Hepatocyte (in vitro differentiated cells): ENCODE data around the gene ATP9A. TPM values are rescaled to one million over a fixed set of nuclear protein-coding genes. Genes with fewer than 3 reads are reported as not detected.

Experiments
- DNase-seq: peaks from one replicate; pipeline ENCODE4 v3.0.0-alpha.2; 2016; ENCODE audit warnings: low spot score
- H2AFZ ChIP-seq: fragments of 200-600 bp; sonication (generic); 2 replicates; pipeline ENCODE4 v1.6.0; 2016; ENCODE audit warnings: antibody characterized with exemption, mild to moderate bottlenecking
- H3K27ac ChIP-seq: fragments of 200-600 bp; sonication (generic); 2 replicates; pipeline ENCODE4 v1.5.1; 2016; ENCODE audit warnings: mild to moderate bottlenecking
- H3K27me3 ChIP-seq: fragments of 200-600 bp; sonication (generic); 2 replicates; pipeline ENCODE4 v1.6.1; 2016
- H3K36me3 ChIP-seq: fragments of 200-600 bp; sonication (generic); replicated peaks from 2 replicates; pipeline ENCODE4 v1.5.1; 2016; ENCODE audit warnings: low read depth; ENCODE audit not compliant: insufficient read depth
- H3K4me1 ChIP-seq: fragments of 200-600 bp; sonication (generic); 2 replicates; pipeline ENCODE4 v1.5.1; 2016; ENCODE audit warnings: mild to moderate bottlenecking, moderate library complexity; ENCODE audit not compliant: insufficient read depth
- H3K4me2 ChIP-seq: fragments of 200-600 bp; sonication (generic); 2 replicates; pipeline ENCODE4 v1.6.0; 2016
- H3K4me3 ChIP-seq: fragments of 200-600 bp; sonication (generic); 2 replicates; pipeline ENCODE4 v1.5.1; 2016; ENCODE audit warnings: mild to moderate bottlenecking
- H3K79me2 ChIP-seq: fragments of 200-600 bp; sonication (generic); 2 replicates; pipeline ENCODE4 v1.6.0; 2017; ENCODE audit warnings: mild to moderate bottlenecking
- H3K9me2 ChIP-seq: fragments of 200-600 bp; sonication (generic); replicated peaks from 2 replicates; pipeline ENCODE4 v1.6.0; 2017; ENCODE audit warnings: mild to moderate bottlenecking; ENCODE audit not compliant: insufficient read depth
- H3K9me3 ChIP-seq: fragments of 200-600 bp; sonication (generic); 2 replicates; pipeline ENCODE4 v1.5.1; 2016; ENCODE audit warnings: low read depth, mild to moderate bottlenecking
- H4K20me1 ChIP-seq: fragments of 200-600 bp; sonication (generic); 2 replicates; pipeline ENCODE4 v1.6.0; 2016; ENCODE audit warnings: mild to moderate bottlenecking; ENCODE audit not compliant: insufficient read depth, poor library complexity, severe bottlenecking
- CTCF ChIP-seq: fragments of 200-600 bp; sonication (generic); IDR thresholded peaks from 2 replicates; pipeline ENCODE4 v1.5.1; 2016; ENCODE audit warnings: antibody characterized with exemption, mild to moderate bottlenecking; ENCODE audit not compliant: poor library complexity
- EZH2 ChIP-seq: fragments of 200-600 bp; sonication (generic); IDR thresholded peaks from 2 replicates; pipeline ENCODE4 v1.6.1; 2016; ENCODE audit warnings: antibody characterized with exemption, mild to moderate bottlenecking, borderline replicate concordance
- EZH2phosphoT487 ChIP-seq: fragments of 200-600 bp; sonication (generic); IDR thresholded peaks from one replicate; pipeline ENCODE4 v1.6.1; 2018; ENCODE audit warnings: antibody characterized with exemption, mild to moderate bottlenecking, low read depth, moderate library complexity; ENCODE audit not compliant: unreplicated experiment, severe bottlenecking
- WGBS: methylation state at CpG from one replicate; pipeline ENCODE4 v1.1.6; 2016; ENCODE audit warnings: low lambda C conversion rate; ENCODE audit errors: missing lambda C conversion rate; 5-methylcytosine and 5-hydroxymethylcytosine counted together
- polyA plus RNA-seq: library from polyadenylated mRNA; unstranded; fragments of >200 nt; fragmentation: Nextera tagmentation; extraction: Ambion mirVana; gene quantifications from 2 replicates; pipeline ENCODE4 v1.2.1, GENCODE V29; 2016
- total RNA-seq: library from RNA; depleted of rRNA; stranded (reverse); fragments of >200 nt; gene quantifications from 2 replicates; pipeline ENCODE4 v1.2.3, GENCODE V29; 2014

ATP9A gene
- total and polyA plus RNA-seq, 2 experiments from 2014 or later, result 12.1 to 28.1 TPM

- no peaks in the 10 kb centered on the region for H3K9me3 ChIP-seq
- TF ChIP-seq EZH2, result no peak
- no peak for TF ChIP-seq CTCF
- no peak for TF ChIP-seq EZH2phosphoT487
- peaks cover 22% of the 10 kb centered on the region for H3K27me3 ChIP-seq
- peak overlapping the region; percentile 96 for H3K4me2 ChIP-seq
- 37% methylated on average over 16 of the region's 16 CpGs for WGBS
- no peak for DNase-seq
- peaks cover 21% of the 10 kb centered on the region for H3K4me1 ChIP-seq
- H3K4me3 ChIP-seq, result no peak overlapping the region
- no peaks in the 10 kb centered on the region for H3K9me2 ChIP-seq
- H4K20me1 ChIP-seq, result no peaks in the 10 kb centered on the region
- H3K79me2 ChIP-seq, result no peaks in the 10 kb centered on the region
- no peak overlapping the region for H2AFZ ChIP-seq
- H3K36me3 ChIP-seq, result no peaks in the 10 kb centered on the region
- no peak overlapping the region for H3K27ac ChIP-seq
Measured at GRCh38 chr20:51560550-51561307, 207.5 kb downstream of the ATP9A start.

GRCh38 chr20:51560042-51560441 lies 208.1 kb downstream of the ATP9A start:
- peaks cover 21% of the 10 kb centered on the region for H3K4me1 ChIP-seq
- no peak overlapping the region for H2AFZ ChIP-seq
- no peak for DNase-seq
- H3K4me2 ChIP-seq, result no peak overlapping the region
- no peak for TF ChIP-seq EZH2
- TF ChIP-seq EZH2phosphoT487, result no peak
- TF ChIP-seq CTCF, result no peak
- H3K36me3 ChIP-seq, result no peaks in the 10 kb centered on the region
- peaks cover 22% of the 10 kb centered on the region for H3K27me3 ChIP-seq
- WGBS, result 93% methylated on average over 1 of the region's 1 CpG
- H3K27ac ChIP-seq, result no peak overlapping the region
- H4K20me1 ChIP-seq, result no peaks in the 10 kb centered on the region
- no peak overlapping the region for H3K4me3 ChIP-seq
- H3K79me2 ChIP-seq, result no peaks in the 10 kb centered on the region
- no peaks in the 10 kb centered on the region for H3K9me3 ChIP-seq
- H3K9me2 ChIP-seq, result no peaks in the 10 kb centered on the region

- H3K79me2 ChIP-seq, result no peaks in the 10 kb centered on the region
- WGBS, result 90% methylated on average over 11 of the region's 11 CpGs
- H3K27ac ChIP-seq, result no peak overlapping the region
- TF ChIP-seq EZH2, result no peak
- TF ChIP-seq CTCF, result no peak
- no peak for TF ChIP-seq EZH2phosphoT487
- H3K36me3 ChIP-seq, result no peaks in the 10 kb centered on the region
- H3K9me2 ChIP-seq, result no peaks in the 10 kb centered on the region
- no peak for DNase-seq
- no peaks in the 10 kb centered on the region for H3K9me3 ChIP-seq
- no peaks in the 10 kb centered on the region for H4K20me1 ChIP-seq
- no peak overlapping the region for H2AFZ ChIP-seq
- no peak overlapping the region for H3K4me2 ChIP-seq
- H3K4me1 ChIP-seq, result no peaks in the 10 kb centered on the region
- H3K27me3 ChIP-seq, result peaks cover 7% of the 10 kb centered on the region
- no peak overlapping the region for H3K4me3 ChIP-seq
Measured at GRCh38 chr20:51554538-51555165, 213.5 kb downstream of the ATP9A start.
